LHCN-M2 (cell line): ENCODE data around the gene BANP. TPM values are rescaled to one million over a fixed set of nuclear protein-coding genes. Genes with fewer than 3 reads are reported as not detected.
"Not testable (repeated sequence)": the region's sequence is repeated elsewhere in the genome, so short reads cannot be mapped to it uniquely, and the experiment has no call there.

Experiments
- DNase-seq: peaks from one replicate; pipeline ENCODE4 v3.0.0-alpha.2; 2012; ENCODE audit warnings: low read depth
- total RNA-seq: library from RNA; depleted of rRNA; stranded (reverse); fragments of >200 nt; gene quantifications from 2 replicates; pipeline ENCODE4 v1.2.3, GENCODE V29; 2014; rRNA removed

BANP gene
- total RNA-seq, 1 experiment from 2014 or later = 20.5 TPM

DNA sequence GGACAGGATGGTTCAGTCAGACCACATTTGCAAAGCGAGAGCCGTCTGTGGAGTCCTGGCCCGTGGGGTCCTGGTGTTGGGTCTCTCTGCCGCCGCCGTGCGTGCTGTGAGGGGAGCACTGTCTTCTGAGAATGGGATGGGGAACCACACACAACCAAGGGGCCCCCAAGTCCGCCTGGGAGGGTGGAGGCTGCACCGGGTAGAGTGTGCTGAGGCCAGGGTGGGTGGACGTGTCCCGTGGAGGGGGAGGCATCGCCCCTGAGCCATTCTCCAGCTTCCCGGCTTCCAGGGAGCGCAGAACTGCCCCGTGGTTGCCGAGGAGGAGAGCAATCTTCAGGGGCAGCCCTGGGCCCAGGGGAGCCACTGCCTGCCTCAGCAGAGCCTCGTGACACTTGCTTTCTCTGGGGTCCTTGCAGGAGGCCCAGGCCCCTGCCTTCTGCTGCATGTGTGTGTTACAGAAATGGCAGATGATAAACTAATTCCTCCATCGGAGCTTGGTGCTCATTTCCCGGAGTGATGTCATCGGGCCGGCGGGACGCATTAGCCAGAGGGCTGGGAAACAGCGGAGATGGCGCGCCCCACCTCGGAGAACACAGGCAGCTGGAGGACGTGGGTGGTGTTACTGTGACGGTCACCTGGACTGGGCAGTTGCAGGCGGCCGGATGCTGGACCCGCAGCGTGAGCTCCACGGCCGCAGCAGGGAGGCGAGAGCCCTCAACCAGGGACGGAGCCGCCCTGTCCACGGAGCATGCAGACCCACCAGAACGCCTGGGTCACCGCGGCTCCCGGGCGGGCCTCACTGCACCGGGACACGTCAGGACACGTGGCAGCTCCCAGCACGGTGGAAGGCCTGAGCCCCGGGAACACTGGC lies 168.9 kb downstream of the BANP start:
- DNase-seq = not testable (repeated sequence)

DNA sequence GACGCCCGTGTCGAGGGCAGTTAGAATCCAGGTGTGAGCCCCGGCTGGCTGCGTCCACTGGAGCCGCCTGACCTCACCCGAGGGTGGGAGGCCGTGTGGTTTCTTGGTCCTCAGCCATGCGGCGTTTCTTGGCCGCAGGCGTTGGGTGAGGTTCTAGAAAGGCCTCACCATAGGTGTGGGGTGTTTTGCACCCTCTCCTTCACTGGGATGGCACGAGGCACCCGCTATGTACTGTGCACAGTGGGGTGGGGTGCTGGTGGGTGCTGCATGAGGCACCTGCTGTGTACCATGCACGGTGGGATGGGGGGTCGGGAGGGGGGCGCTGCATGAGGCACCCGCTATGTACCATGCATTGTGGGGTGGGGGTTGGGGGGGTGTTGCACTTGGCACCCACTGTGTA lies 169.6 kb downstream of the BANP start:
- no peak for DNase-seq

DNA sequence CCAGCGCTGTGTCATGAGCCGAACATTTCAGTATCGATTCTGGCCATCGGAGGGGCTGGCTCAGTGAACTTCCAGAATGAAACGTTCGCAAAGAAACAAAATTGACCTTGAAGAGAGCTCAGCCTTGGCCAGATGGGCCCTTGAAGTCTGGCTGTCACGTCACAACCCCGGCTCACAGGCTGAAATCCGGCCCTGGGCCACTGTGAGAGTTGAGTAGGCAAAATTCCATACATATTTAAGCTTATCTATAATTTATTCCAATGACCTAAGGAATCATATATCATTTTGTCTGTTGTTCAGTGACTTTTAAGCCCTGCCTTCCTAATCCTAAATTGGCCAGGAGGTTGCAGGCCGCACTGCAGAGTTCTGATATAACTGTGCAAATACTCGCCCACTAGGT lies 170.2 kb downstream of the BANP start:
- not testable (repeated sequence) for DNase-seq

DNA sequence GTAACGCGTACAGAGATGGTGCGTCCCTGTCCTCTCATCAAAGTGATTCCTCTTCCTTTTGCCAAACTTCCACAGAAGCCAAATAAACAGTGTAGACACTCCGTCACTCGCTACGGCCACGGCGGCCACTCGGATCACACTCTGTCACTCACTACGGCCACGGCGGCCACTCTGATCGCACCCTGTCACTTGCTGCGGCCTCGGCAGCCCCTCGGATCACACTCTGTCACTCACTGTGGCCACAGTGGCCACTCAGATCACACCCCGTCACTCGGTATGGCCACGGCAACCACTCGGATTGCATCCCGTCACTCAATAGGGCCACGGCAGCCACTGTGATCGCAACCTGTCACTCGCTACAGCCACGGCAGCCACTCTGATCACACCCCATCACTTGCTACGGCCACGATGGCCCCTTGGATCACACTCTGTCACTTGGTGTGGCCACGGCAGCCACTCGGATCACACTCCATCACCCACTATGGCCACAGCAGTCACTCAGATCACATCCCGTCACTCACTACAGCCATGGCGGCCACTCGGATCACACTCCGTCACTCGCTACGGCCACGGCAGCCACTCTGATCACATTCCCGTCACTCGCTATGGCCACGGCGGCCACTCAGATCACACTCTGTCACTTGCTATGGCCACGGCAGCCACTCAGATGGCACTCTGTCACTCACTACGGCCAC lies 170.8 kb downstream of the BANP start:
- no peak for DNase-seq

Other genes with a start within 250 kb of the BANP start
- 20.5 and 26.7 TPM in 2 replicates for gene KLHDC4, start 185.4 kb upstream of the BANP start, total RNA-seq
- 21.9 and 24.5 TPM in 2 replicates for gene SLC7A5, start 81.9 kb upstream of the BANP start, total RNA-seq
- gene CA5A, start 14.9 kb upstream of the BANP start, total RNA-seq = not detected in 2 replicates